Measurements from ENCODE around the gene SFMBT2. TPM values are rescaled to one million over a fixed set of nuclear protein-coding genes. Genes with fewer than 3 reads are reported as not detected.

Gene SFMBT2
- total RNA-seq, 1 experiment from 2014 or later, result 0.02 TPM

DNA sequence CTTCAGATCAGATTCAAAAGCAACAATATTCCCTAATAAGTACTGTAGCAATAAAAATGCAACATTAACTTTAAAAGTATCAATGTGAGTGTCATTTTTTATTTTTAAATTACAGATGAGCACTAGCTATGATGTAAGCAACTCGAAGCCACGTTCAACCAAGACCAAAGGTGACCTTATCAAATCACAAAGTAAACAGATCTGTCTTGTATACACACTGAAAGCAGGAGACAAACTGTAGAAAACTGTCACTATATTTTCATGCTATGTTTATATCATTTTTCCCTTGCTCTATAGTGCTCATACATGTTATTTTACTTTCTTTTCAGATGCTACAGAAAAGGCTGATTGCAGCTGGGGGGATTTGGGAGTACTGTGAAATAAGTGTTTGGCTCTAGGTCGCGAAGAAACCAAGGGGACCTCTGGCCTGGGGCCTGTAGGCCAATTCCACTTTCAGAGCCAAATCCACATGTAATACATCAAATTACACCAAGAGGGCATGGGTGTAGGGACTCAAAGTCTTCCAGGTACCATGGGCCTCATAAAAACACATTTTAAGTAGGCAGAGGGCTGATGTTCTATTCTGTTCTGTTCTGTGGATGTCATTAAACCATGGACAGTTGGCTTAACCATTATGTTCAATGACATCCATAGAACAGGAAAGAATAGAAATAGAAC is 245.2 kb downstream of the SFMBT2 start:
- Histone ChIP-seq H3K9me2 (ENCODE audit: insufficient read depth) (no peaks in the 10 kb centered on the region), H2AFZ (ENCODE audit: low read depth, low read length, poor library complexity, severe bottlenecking) (no peak overlapping the region), H4K20me1 (ENCODE audit: insufficient read depth) (no peaks in the 10 kb centered on the region), H3K36me3 (ENCODE audit: control insufficient read depth in 1 of 2, insufficient read depth in 2 of 2, low read length in 2 of 2) (no peaks in the 10 kb centered on the region), H3K4me3 (replicated peaks in 1 of 2; ENCODE audit: low read depth in 1 of 2, low read length in 2 of 2) (no peak overlapping the region), H3K4me1 (ENCODE audit: control insufficient read depth in 1 of 2, insufficient read depth in 2 of 2, low read length in 2 of 2) (no peaks in the 10 kb centered on the region), H3K79me2 (ENCODE audit: insufficient read depth, low read length) (no peaks in the 10 kb centered on the region), H3K27me3 (ENCODE audit: insufficient read depth, low read length) (no peaks in the 10 kb centered on the region), H3K4me2 (ENCODE audit: low read length) (no peak overlapping the region), H3K9ac (ENCODE audit: low read length) (no peak overlapping the region), H3K9me3 (ENCODE audit: control insufficient read depth in 1 of 2, insufficient read depth in 1 of 2, low read depth in 1 of 2, low read length in 2 of 2) (no peaks in the 10 kb centered on the region), H3K27ac (ENCODE audit: low read depth, low read length) (no peak overlapping the region)
- CTCF ChIA-PET, result no interaction called here
- BruUV-seq (replicated peaks), result no TSS peak
- POLR2A ChIA-PET, result no interaction called here
- intact Hi-C loops (cut with micrococcal nuclease), result no loop called here
- no peak for ATAC-seq
- no peak for DNase-seq (ENCODE audit: low read depth, low spot score)
- no peak for TF ChIP-seq FOSL1 (IDR thresholded peaks at IDR 0.05; ENCODE audit: low read depth)
- TF ChIP-seq, protein P1, sequence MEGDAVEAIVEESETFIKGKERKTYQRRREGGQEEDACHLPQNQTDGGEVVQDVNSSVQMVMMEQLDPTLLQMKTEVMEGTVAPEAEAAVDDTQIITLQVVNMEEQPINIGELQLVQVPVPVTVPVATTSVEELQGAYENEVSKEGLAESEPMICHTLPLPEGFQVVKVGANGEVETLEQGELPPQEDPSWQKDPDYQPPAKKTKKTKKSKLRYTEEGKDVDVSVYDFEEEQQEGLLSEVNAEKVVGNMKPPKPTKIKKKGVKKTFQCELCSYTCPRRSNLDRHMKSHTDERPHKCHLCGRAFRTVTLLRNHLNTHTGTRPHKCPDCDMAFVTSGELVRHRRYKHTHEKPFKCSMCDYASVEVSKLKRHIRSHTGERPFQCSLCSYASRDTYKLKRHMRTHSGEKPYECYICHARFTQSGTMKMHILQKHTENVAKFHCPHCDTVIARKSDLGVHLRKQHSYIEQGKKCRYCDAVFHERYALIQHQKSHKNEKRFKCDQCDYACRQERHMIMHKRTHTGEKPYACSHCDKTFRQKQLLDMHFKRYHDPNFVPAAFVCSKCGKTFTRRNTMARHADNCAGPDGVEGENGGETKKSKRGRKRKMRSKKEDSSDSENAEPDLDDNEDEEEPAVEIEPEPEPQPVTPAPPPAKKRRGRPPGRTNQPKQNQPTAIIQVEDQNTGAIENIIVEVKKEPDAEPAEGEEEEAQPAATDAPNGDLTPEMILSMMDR (IDR thresholded peaks at IDR 0.05 in 2 of 3, conservative IDR thresholded peaks at IDR 0.05 in 1 of 3; ENCODE audit: borderline replicate concordance in 1 of 3, insufficient read depth in 1 of 3, low read depth in 2 of 3, low read length in 2 of 3), result no peak
- TF ChIP-seq EZH2phosphoT487 (IDR thresholded peaks at IDR 0.05; ENCODE audit: borderline replicate concordance), result no peak
- TF ChIP-seq CBX3 (IDR thresholded peaks at IDR 0.05; ENCODE audit: low read depth), result no peak
- TF ChIP-seq YY1 (IDR thresholded peaks at IDR 0.05; ENCODE audit: extremely low read depth, insufficient replicate concordance, low read depth, low read length), result no peak
- no peak for TF ChIP-seq ZFX (IDR thresholded peaks at IDR 0.05)
- TF ChIP-seq CEBPB (IDR thresholded peaks at IDR 0.05; ENCODE audit: low read depth), result no peak
- TF ChIP-seq POLR2AphosphoS5 (IDR thresholded peaks at IDR 0.05; ENCODE audit: low read depth, low read length), result no peak
- no peak for TF ChIP-seq ELF1 (IDR thresholded peaks at IDR 0.05; ENCODE audit: borderline replicate concordance, low read depth)
- TF ChIP-seq, protein P2, sequence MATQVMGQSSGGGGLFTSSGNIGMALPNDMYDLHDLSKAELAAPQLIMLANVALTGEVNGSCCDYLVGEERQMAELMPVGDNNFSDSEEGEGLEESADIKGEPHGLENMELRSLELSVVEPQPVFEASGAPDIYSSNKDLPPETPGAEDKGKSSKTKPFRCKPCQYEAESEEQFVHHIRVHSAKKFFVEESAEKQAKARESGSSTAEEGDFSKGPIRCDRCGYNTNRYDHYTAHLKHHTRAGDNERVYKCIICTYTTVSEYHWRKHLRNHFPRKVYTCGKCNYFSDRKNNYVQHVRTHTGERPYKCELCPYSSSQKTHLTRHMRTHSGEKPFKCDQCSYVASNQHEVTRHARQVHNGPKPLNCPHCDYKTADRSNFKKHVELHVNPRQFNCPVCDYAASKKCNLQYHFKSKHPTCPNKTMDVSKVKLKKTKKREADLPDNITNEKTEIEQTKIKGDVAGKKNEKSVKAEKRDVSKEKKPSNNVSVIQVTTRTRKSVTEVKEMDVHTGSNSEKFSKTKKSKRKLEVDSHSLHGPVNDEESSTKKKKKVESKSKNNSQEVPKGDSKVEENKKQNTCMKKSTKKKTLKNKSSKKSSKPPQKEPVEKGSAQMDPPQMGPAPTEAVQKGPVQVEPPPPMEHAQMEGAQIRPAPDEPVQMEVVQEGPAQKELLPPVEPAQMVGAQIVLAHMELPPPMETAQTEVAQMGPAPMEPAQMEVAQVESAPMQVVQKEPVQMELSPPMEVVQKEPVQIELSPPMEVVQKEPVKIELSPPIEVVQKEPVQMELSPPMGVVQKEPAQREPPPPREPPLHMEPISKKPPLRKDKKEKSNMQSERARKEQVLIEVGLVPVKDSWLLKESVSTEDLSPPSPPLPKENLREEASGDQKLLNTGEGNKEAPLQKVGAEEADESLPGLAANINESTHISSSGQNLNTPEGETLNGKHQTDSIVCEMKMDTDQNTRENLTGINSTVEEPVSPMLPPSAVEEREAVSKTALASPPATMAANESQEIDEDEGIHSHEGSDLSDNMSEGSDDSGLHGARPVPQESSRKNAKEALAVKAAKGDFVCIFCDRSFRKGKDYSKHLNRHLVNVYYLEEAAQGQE (IDR thresholded peaks at IDR 0.05; ENCODE audit: low read depth), result no peak
- TF ChIP-seq ATF3 (IDR thresholded peaks at IDR 0.05), result no peak
- TF ChIP-seq EZH2 (IDR thresholded peaks at IDR 0.05), result no peak
- no peak for TF ChIP-seq RAD21 (IDR thresholded peaks at IDR 0.05; ENCODE audit: low read depth)
- TF ChIP-seq, protein P3, sequence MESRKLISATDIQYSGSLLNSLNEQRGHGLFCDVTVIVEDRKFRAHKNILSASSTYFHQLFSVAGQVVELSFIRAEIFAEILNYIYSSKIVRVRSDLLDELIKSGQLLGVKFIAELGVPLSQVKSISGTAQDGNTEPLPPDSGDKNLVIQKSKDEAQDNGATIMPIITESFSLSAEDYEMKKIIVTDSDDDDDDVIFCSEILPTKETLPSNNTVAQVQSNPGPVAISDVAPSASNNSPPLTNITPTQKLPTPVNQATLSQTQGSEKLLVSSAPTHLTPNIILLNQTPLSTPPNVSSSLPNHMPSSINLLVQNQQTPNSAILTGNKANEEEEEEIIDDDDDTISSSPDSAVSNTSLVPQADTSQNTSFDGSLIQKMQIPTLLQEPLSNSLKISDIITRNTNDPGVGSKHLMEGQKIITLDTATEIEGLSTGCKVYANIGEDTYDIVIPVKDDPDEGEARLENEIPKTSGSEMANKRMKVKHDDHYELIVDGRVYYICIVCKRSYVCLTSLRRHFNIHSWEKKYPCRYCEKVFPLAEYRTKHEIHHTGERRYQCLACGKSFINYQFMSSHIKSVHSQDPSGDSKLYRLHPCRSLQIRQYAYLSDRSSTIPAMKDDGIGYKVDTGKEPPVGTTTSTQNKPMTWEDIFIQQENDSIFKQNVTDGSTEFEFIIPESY (IDR thresholded peaks at IDR 0.05; ENCODE audit: extremely low read depth, insufficient replicate concordance, low read length), result no peak
- no peak for TF ChIP-seq ZNF274 (IDR thresholded peaks at IDR 0.05; ENCODE audit: low read depth, low read length)
- no peak for TF ChIP-seq MAX (IDR thresholded peaks at IDR 0.05)
- no peak for TF ChIP-seq EGR1 (IDR thresholded peaks at IDR 0.05; ENCODE audit: low read depth)
- no peak for TF ChIP-seq SIN3A (IDR thresholded peaks at IDR 0.05; ENCODE audit: low read depth)
- RAD21 ChIA-PET (ENCODE audit: low non-redundant PET in 1 of 2, low total read pairs in 2 of 2, uncharacterized antibody in 2 of 2, unreplicated experiment in 2 of 2), result no interaction called here

All from HCT116 (cell line).